Measurements from ENCODE around the gene SPOUT1.

DNA sequence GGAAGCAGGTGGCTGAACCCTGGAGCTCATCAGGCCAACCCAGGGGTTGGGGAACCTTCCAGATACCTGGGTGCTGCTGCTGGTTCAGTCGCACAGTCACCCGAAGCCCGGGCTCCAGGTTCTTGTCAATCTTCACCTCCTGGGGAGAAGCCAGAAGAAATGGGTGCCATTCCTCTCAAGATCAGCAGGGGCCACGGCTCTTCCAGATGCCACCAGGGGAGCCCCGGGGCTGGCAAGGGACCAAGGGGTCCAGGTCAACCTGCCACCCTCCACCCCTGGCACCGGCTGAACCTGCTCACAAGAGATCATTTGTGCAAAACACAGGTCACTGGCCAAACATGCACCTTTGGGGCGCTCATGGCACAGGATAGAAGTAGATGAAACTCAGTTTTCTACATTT is 4.7 kb downstream of the SPOUT1 start:
- TF ChIP-seq, protein P1, sequence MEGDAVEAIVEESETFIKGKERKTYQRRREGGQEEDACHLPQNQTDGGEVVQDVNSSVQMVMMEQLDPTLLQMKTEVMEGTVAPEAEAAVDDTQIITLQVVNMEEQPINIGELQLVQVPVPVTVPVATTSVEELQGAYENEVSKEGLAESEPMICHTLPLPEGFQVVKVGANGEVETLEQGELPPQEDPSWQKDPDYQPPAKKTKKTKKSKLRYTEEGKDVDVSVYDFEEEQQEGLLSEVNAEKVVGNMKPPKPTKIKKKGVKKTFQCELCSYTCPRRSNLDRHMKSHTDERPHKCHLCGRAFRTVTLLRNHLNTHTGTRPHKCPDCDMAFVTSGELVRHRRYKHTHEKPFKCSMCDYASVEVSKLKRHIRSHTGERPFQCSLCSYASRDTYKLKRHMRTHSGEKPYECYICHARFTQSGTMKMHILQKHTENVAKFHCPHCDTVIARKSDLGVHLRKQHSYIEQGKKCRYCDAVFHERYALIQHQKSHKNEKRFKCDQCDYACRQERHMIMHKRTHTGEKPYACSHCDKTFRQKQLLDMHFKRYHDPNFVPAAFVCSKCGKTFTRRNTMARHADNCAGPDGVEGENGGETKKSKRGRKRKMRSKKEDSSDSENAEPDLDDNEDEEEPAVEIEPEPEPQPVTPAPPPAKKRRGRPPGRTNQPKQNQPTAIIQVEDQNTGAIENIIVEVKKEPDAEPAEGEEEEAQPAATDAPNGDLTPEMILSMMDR (IDR thresholded peaks at IDR 0.05), result no peak
- no peak for TF ChIP-seq POLR2A (IDR thresholded peaks at IDR 0.05)
